ENCODE results near the gene GSTT2.

The GSTT2 gene

GRCh38 chr22:24008381-24009226 is 28.7 kb downstream of the GSTT2 start:
- DNase-seq (ENCODE audit: low read depth in 1 of 2, low spot score in 1 of 2), result no peak

- no peak for DNase-seq (ENCODE audit: low read depth in 1 of 2, low spot score in 1 of 2)
Observed at GRCh38 chr22:24009227-24010017, 29.5 kb downstream of the GSTT2 start.

GRCh38 chr22:24010018-24010391 is 30.1 kb downstream of the GSTT2 start:
- DNase-seq (ENCODE audit: low read depth in 1 of 2, low spot score in 1 of 2), result no peak

GRCh38 chr22:24011735-24012068 is 31.8 kb downstream of the GSTT2 start:
- no peak for DNase-seq (ENCODE audit: low read depth in 1 of 2, low spot score in 1 of 2)

- no peak for DNase-seq (ENCODE audit: low read depth in 1 of 2, low spot score in 1 of 2)
Observed at GRCh38 chr22:24016156-24016555, 36.2 kb downstream of the GSTT2 start.

- DNase-seq (ENCODE audit: low read depth in 1 of 2, low spot score in 1 of 2), result no peak
Observed at GRCh38 chr22:24021304-24021703, 41.4 kb downstream of the GSTT2 start.

- no peak for DNase-seq (ENCODE audit: low read depth in 1 of 2, low spot score in 1 of 2)
Observed at GRCh38 chr22:24023204-24023789, 43.4 kb downstream of the GSTT2 start.

- DNase-seq (ENCODE audit: low read depth in 1 of 2, low spot score in 1 of 2), result no peak
Observed at GRCh38 chr22:24024354-24024753, 44.4 kb downstream of the GSTT2 start.

- no peak for DNase-seq (ENCODE audit: low read depth in 1 of 2, low spot score in 1 of 2)
Observed at GRCh38 chr22:24025475-24025874, 45.5 kb downstream of the GSTT2 start.

- DNase-seq (ENCODE audit: low read depth in 1 of 2, low spot score in 1 of 2), result no peak
Observed at GRCh38 chr22:24026056-24026455, 46.1 kb downstream of the GSTT2 start.

GRCh38 chr22:24026733-24027132 is 46.8 kb downstream of the GSTT2 start:
- DNase-seq (ENCODE audit: low read depth in 1 of 2, low spot score in 1 of 2), result no peak

- DNase-seq (ENCODE audit: low read depth in 1 of 2, low spot score in 1 of 2), result no peak
Observed at GRCh38 chr22:24027389-24027975, 47.5 kb downstream of the GSTT2 start.

- DNase-seq (ENCODE audit: low read depth in 1 of 2, low spot score in 1 of 2), result no peak
Observed at GRCh38 chr22:24027991-24028390, 48.1 kb downstream of the GSTT2 start.

GRCh38 chr22:24028533-24028932 is 48.6 kb downstream of the GSTT2 start:
- DNase-seq (ENCODE audit: low read depth in 1 of 2, low spot score in 1 of 2), result no peak

GRCh38 chr22:24029304-24029703 is 49.4 kb downstream of the GSTT2 start:
- no peak for DNase-seq (ENCODE audit: low read depth in 1 of 2, low spot score in 1 of 2)

- no peak for DNase-seq (ENCODE audit: low read depth in 1 of 2, low spot score in 1 of 2)
Observed at GRCh38 chr22:24030186-24030702, 50.3 kb downstream of the GSTT2 start.

Measured in stimulated activated CD4-positive, alpha-beta T cell treated with anti-CD3 and anti-CD28 coated beads, Interleukin-15, amount 100 ng/mL, for 1 hour (primary cell).